Left ventricle myocardium inferior (tissue), 1 donor: Measurements from ENCODE around the gene GSAP. TPM values are rescaled to one million over a fixed set of nuclear protein-coding genes. Genes with fewer than 3 reads are reported as not detected.
"Not testable (repeated sequence)": the region's sequence is repeated elsewhere in the genome, so short reads cannot be mapped to it uniquely, and the experiment has no call there.

Experiments
- DNase-seq: peaks from one replicate; pipeline ENCODE4 v3.0.0-alpha.2; 2020
- H3K27ac ChIP-seq: fragments of 200-600 bp; replicated peaks from 2 replicates; pipeline ENCODE4 v1.8.0; 2021
- H3K27me3 ChIP-seq: fragments of 200-600 bp; 2 replicates; pipeline ENCODE4 v1.8.0; 2021; ENCODE audit warnings: low read depth
- H3K36me3 ChIP-seq: fragments of 200-600 bp; 2 replicates; pipeline ENCODE4 v1.8.0; 2021
- H3K4me1 ChIP-seq: fragments of 200-600 bp; 2 replicates; pipeline ENCODE4 v1.8.0; 2021
- H3K4me3 ChIP-seq: fragments of 200-600 bp; 2 replicates; pipeline ENCODE4 v1.8.0; 2021; ENCODE audit warnings: mild to moderate bottlenecking, moderate library complexity
- H3K9me3 ChIP-seq: fragments of 200-600 bp; replicated peaks from 2 replicates; pipeline ENCODE4 v1.8.0; 2021
- CTCF ChIP-seq: fragments of 200-600 bp; IDR thresholded peaks from 2 replicates; pipeline ENCODE4 v1.8.0; 2021; ENCODE audit warnings: antibody characterized with exemption, mild to moderate bottlenecking, borderline replicate concordance
- intact Hi-C: fragments of 100-400 bp; cut with micrococcal nuclease; formaldehyde crosslinking; loops from one replicate; pipeline ENCODE4 v1.11.0; 2022
- total RNA-seq: library from RNA; stranded (reverse); fragmentation: NEBNext Ultra II Directional; extraction: Animal tissue kit (Norgen Biotek cat#: 25700); gene quantifications from one replicate; pipeline ENCODE4 v1.2.1, GENCODE V29; 2021
- donor health status: DM: no; HTN: yes; CAD: no; lungs with severe emphysema.

The GSAP gene
- total RNA-seq, 1 donor from 2014 or later = 7.2 TPM

- DNase-seq = peak; percentile 55
- Histone ChIP-seq H3K9me3 (no peaks in the 10 kb centered on the region), H3K4me1 (peaks cover 24% of the 10 kb centered on the region), H3K4me3 (no peak overlapping the region), H3K36me3 (no peaks in the 10 kb centered on the region), H3K27me3 (no peaks in the 10 kb centered on the region), H3K27ac (peak overlapping the region; percentile 67)
- intact Hi-C loops = no loop called here
- TF ChIP-seq CTCF = no peak
Observed at GRCh38 chr7:77455321-77455720, 39.2 kb upstream of the GSAP start.

GRCh38 chr7:77454802-77455201 is 38.7 kb upstream of the GSAP start:
- no peaks in the 10 kb centered on the region for H3K27me3 ChIP-seq
- H3K9me3 ChIP-seq = no peaks in the 10 kb centered on the region
- peak overlapping the region; percentile 67 for H3K27ac ChIP-seq
- no peak for TF ChIP-seq CTCF
- no peaks in the 10 kb centered on the region for H3K36me3 ChIP-seq
- H3K4me1 ChIP-seq = peaks cover 24% of the 10 kb centered on the region
- no peak overlapping the region for H3K4me3 ChIP-seq
- intact Hi-C loops = no loop called here
- DNase-seq = no peak

- TF ChIP-seq CTCF = no peak
- no peaks in the 10 kb centered on the region for H3K36me3 ChIP-seq
- H3K27me3 ChIP-seq = no peaks in the 10 kb centered on the region
- intact Hi-C loops = no loop called here
- DNase-seq = no peak
- H3K4me1 ChIP-seq = peaks cover 24% of the 10 kb centered on the region
- no peaks in the 10 kb centered on the region for H3K9me3 ChIP-seq
- H3K4me3 ChIP-seq = no peak overlapping the region
- peak overlapping the region; percentile 67 for H3K27ac ChIP-seq
Observed at GRCh38 chr7:77453531-77453930, 37.4 kb upstream of the GSAP start.

GRCh38 chr7:77451950-77452349 is 35.8 kb upstream of the GSAP start:
- intact Hi-C loops, H3K36me3 ChIP-seq, H3K27me3 ChIP-seq, H3K27ac ChIP-seq, H3K4me3 ChIP-seq, DNase-seq, H3K9me3 ChIP-seq: not testable (repeated sequence)
- peaks cover 24% of the 10 kb centered on the region for H3K4me1 ChIP-seq

- no peak for DNase-seq
- no peak for TF ChIP-seq CTCF
- H3K27ac ChIP-seq = no peak overlapping the region
- H3K9me3 ChIP-seq = no peaks in the 10 kb centered on the region
- no peaks in the 10 kb centered on the region for H3K27me3 ChIP-seq
- H3K4me3 ChIP-seq = no peak overlapping the region
- peaks cover 24% of the 10 kb centered on the region for H3K4me1 ChIP-seq
- H3K36me3 ChIP-seq = no peaks in the 10 kb centered on the region
- intact Hi-C loops = no loop called here
Observed at GRCh38 chr7:77450613-77451012, 34.5 kb upstream of the GSAP start.

GRCh38 chr7:77450054-77450453 is 33.9 kb upstream of the GSAP start:
- H3K9me3 ChIP-seq = no peaks in the 10 kb centered on the region
- TF ChIP-seq CTCF = no peak
- H3K27me3 ChIP-seq = no peaks in the 10 kb centered on the region
- no peak overlapping the region for H3K4me3 ChIP-seq
- H3K4me1 ChIP-seq = peaks cover 24% of the 10 kb centered on the region
- intact Hi-C loops = no loop called here
- no peak overlapping the region for H3K27ac ChIP-seq
- DNase-seq = no peak
- H3K36me3 ChIP-seq = no peaks in the 10 kb centered on the region
